ENCODE measurements around the gene MSLN. TPM values are rescaled to one million over a fixed set of nuclear protein-coding genes. Genes with fewer than 3 reads are reported as not detected.

The MSLN gene
- total RNA-seq, 1 donor from 2014 or later: 0.91 TPM

GRCh38 chr16:759110-759910, 1.2 kb upstream of the MSLN start:
- no peak for DNase-seq
- no peak for TF ChIP-seq CTCF (IDR thresholded peaks at IDR 0.05; ENCODE audit: borderline replicate concordance)
- intact Hi-C loops (cut with micrococcal nuclease): no loop called here
- Histone ChIP-seq H3K4me3 (no peak overlapping the region), H3K4me1 (no peaks in the 10 kb centered on the region), H3K27ac (replicated peaks) (no peak overlapping the region), H3K36me3 (no peaks in the 10 kb centered on the region), H3K9me3 (replicated peaks) (no peaks in the 10 kb centered on the region), H3K27me3 (ENCODE audit: low read depth) (peaks cover 46% of the 10 kb centered on the region)

GRCh38 chr16:760065-760464, 469 bp upstream of the MSLN start:
- Histone ChIP-seq H3K36me3 (no peaks in the 10 kb centered on the region), H3K27me3 (ENCODE audit: low read depth) (peaks cover 49% of the 10 kb centered on the region), H3K9me3 (replicated peaks) (no peaks in the 10 kb centered on the region), H3K27ac (replicated peaks) (no peak overlapping the region), H3K4me1 (no peaks in the 10 kb centered on the region), H3K4me3 (no peak overlapping the region)
- no peak for DNase-seq
- TF ChIP-seq CTCF (IDR thresholded peaks at IDR 0.05; ENCODE audit: borderline replicate concordance): no peak
- intact Hi-C loops (cut with micrococcal nuclease): no loop called here

- Histone ChIP-seq H3K27ac (replicated peaks) (no peak overlapping the region), H3K36me3 (no peaks in the 10 kb centered on the region), H3K27me3 (ENCODE audit: low read depth) (peaks cover 59% of the 10 kb centered on the region), H3K4me3 (no peak overlapping the region), H3K9me3 (replicated peaks) (no peaks in the 10 kb centered on the region), H3K4me1 (no peaks in the 10 kb centered on the region)
- no peak for DNase-seq
- intact Hi-C loops (cut with micrococcal nuclease): no loop called here
- TF ChIP-seq CTCF (IDR thresholded peaks at IDR 0.05; ENCODE audit: borderline replicate concordance): no peak
Measured at GRCh38 chr16:761625-762513, 1.3 kb downstream of the MSLN start.

- H3K27me3 ChIP-seq (ENCODE audit: low read depth): peaks cover 59% of the 10 kb centered on the region
Measured at GRCh38 chr16:762595-763268, 2.2 kb downstream of the MSLN start.

More at GRCh38 chr16:762595-763268, 2.2 kb downstream of the MSLN start:
- intact Hi-C loops (cut with micrococcal nuclease): no loop called here
- no peak for DNase-seq
- Histone ChIP-seq H3K27ac (replicated peaks) (no peak overlapping the region), H3K4me3 (no peak overlapping the region), H3K9me3 (replicated peaks) (no peaks in the 10 kb centered on the region), H3K36me3 (no peaks in the 10 kb centered on the region), H3K4me1 (no peaks in the 10 kb centered on the region)
- no peak for TF ChIP-seq CTCF (IDR thresholded peaks at IDR 0.05; ENCODE audit: borderline replicate concordance)
